Measurements from ENCODE around the gene LIN7C.

Gene LIN7C

DNA sequence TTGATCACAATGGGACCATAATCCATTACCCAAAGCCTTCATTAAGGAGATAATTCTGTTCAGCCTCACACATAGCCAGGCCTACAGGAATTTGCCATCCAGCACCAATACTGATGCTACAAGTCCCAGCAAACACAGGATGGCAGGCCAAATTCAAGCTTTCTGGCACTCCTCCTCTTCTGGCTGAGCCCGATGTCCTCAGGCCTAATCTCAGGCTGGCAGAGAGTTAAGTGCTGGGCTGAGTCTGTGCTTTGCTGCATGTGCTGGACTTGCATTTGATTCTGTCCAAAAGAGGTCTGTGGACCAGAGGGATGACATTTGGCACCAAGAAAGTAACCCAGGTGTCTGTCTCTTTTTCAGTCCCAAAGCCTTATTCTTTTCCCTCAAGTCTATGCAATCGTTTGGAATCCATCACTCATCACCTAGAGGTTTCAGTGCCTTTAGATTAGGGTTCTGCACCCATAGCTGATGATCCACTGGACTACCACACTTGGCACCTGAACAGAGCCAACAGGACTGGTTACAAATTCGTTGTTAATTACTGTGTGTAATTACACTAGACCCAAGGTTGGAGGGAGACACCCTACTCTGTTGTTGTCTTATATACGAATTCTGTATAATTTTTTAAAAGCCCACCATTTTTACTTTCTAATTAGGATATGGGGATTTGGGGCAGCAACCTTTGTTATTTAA is 19.4 kb upstream of the LIN7C start:
- no peak for ATAC-seq

DNA sequence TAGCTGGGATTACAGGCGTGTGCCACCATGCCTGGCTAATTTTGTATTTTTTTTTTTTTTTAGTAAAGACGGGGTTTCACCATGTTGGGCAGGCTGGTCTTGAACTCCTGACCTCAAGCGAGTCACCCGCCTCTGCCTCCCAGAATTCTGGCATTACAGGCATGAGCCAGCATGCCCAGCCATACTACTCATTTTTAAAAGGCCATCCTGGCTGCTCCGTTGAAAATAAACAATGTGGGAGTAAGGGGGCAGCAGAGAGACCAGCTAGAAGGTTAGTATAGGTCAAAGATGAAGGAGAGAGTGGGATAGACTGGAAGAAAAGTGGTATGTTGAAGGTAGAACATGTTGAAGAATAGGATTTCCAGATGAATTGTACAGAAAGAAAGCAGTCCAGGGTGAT is 17.6 kb upstream of the LIN7C start:
- TF ChIP-seq PATZ1 (CRISPR knock-in tag; IDR thresholded peaks at IDR 0.05; ENCODE audit: borderline replicate concordance) (no peak), ZC3H10 (CRISPR knock-in tag; IDR thresholded peaks at IDR 0.05) (no peak), BACH2 (CRISPR knock-in tag; IDR thresholded peaks at IDR 0.05; ENCODE audit: borderline replicate concordance) (no peak), OSR1 (CRISPR knock-in tag; IDR thresholded peaks at IDR 0.05) (no peak), CREB5 (CRISPR knock-in tag; IDR thresholded peaks at IDR 0.05; ENCODE audit: low read depth) (no peak), SNAI2 (CRISPR knock-in tag; IDR thresholded peaks at IDR 0.05) (no peak), ZFP30 (CRISPR knock-in tag; IDR thresholded peaks at IDR 0.05) (no peak), CSDC2 (CRISPR knock-in tag; IDR thresholded peaks at IDR 0.05) (no peak), ESRRG (CRISPR knock-in tag; IDR thresholded peaks at IDR 0.05) (no peak), ARNTL (CRISPR knock-in tag; IDR thresholded peaks at IDR 0.05; ENCODE audit: borderline replicate concordance, low read depth) (no peak), TOX (CRISPR knock-in tag; IDR thresholded peaks at IDR 0.05; ENCODE audit: borderline replicate concordance) (no peak), ISL1 (CRISPR knock-in tag; IDR thresholded peaks at IDR 0.05) (no peak), ZNF70 (CRISPR knock-in tag; IDR thresholded peaks at IDR 0.05) (no peak), ZNF565 (CRISPR knock-in tag; conservative IDR thresholded peaks at IDR 0.05; ENCODE audit: low read depth) (no peak)
- TF ChIP-seq, protein P1, sequence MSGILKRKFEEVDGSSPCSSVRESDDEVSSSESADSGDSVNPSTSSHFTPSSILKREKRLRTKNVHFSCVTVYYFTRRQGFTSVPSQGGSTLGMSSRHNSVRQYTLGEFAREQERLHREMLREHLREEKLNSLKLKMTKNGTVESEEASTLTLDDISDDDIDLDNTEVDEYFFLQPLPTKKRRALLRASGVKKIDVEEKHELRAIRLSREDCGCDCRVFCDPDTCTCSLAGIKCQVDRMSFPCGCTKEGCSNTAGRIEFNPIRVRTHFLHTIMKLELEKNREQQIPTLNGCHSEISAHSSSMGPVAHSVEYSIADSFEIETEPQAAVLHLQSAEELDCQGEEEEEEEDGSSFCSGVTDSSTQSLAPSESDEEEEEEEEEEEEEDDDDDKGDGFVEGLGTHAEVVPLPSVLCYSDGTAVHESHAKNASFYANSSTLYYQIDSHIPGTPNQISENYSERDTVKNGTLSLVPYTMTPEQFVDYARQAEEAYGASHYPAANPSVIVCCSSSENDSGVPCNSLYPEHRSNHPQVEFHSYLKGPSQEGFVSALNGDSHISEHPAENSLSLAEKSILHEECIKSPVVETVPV (CRISPR knock-in tag; IDR thresholded peaks at IDR 0.05), result no peak
- ATAC-seq, result peak; percentile 85

More for the DNA sequence above, 19.4 kb upstream of the LIN7C start:
- no peak for TF ChIP-seq PATZ1 (CRISPR knock-in tag; IDR thresholded peaks at IDR 0.05; ENCODE audit: borderline replicate concordance)
- TF ChIP-seq ZNF565 (CRISPR knock-in tag; conservative IDR thresholded peaks at IDR 0.05; ENCODE audit: low read depth), result no peak
- TF ChIP-seq, protein P1 (CRISPR knock-in tag; IDR thresholded peaks at IDR 0.05), result no peak
- no peak for TF ChIP-seq ZFP3 (CRISPR knock-in tag; IDR thresholded peaks at IDR 0.05)
- no peak for TF ChIP-seq SNAI2 (CRISPR knock-in tag; IDR thresholded peaks at IDR 0.05)
- no peak for TF ChIP-seq CREB5 (CRISPR knock-in tag; IDR thresholded peaks at IDR 0.05; ENCODE audit: low read depth)
- TF ChIP-seq ARNTL (CRISPR knock-in tag; IDR thresholded peaks at IDR 0.05; ENCODE audit: borderline replicate concordance, low read depth), result no peak
- no peak for TF ChIP-seq OSR1 (CRISPR knock-in tag; IDR thresholded peaks at IDR 0.05)
- TF ChIP-seq BACH2 (CRISPR knock-in tag; IDR thresholded peaks at IDR 0.05; ENCODE audit: borderline replicate concordance), result no peak
- TF ChIP-seq ZC3H10 (CRISPR knock-in tag; IDR thresholded peaks at IDR 0.05), result no peak
- no peak for TF ChIP-seq TOX (CRISPR knock-in tag; IDR thresholded peaks at IDR 0.05; ENCODE audit: borderline replicate concordance)
- no peak for TF ChIP-seq ZNF70 (CRISPR knock-in tag; IDR thresholded peaks at IDR 0.05)
- TF ChIP-seq ZFP30 (CRISPR knock-in tag; IDR thresholded peaks at IDR 0.05), result no peak
- TF ChIP-seq CSDC2 (CRISPR knock-in tag; IDR thresholded peaks at IDR 0.05), result no peak
- TF ChIP-seq ZNF8 (CRISPR knock-in tag; IDR thresholded peaks at IDR 0.05), result no peak
- TF ChIP-seq ESRRG (CRISPR knock-in tag; IDR thresholded peaks at IDR 0.05), result no peak
- TF ChIP-seq GLIS3 (CRISPR knock-in tag; IDR thresholded peaks at IDR 0.05), result no peak

GRCh38 chr11:27520226-27520625 is 13.7 kb upstream of the LIN7C start:
- ATAC-seq, result no peak
- TF ChIP-seq ZFP3 (CRISPR knock-in tag; IDR thresholded peaks at IDR 0.05) (no peak), ZC3H10 (CRISPR knock-in tag; IDR thresholded peaks at IDR 0.05) (no peak), ESRRG (CRISPR knock-in tag; IDR thresholded peaks at IDR 0.05) (no peak), PPARA (CRISPR knock-in tag; IDR thresholded peaks at IDR 0.05; ENCODE audit: borderline replicate concordance) (no peak), ZNF8 (CRISPR knock-in tag; IDR thresholded peaks at IDR 0.05) (no peak), ZFP30 (CRISPR knock-in tag; IDR thresholded peaks at IDR 0.05) (no peak), TOX (CRISPR knock-in tag; IDR thresholded peaks at IDR 0.05; ENCODE audit: borderline replicate concordance) (no peak)
- TF ChIP-seq, protein P2, sequence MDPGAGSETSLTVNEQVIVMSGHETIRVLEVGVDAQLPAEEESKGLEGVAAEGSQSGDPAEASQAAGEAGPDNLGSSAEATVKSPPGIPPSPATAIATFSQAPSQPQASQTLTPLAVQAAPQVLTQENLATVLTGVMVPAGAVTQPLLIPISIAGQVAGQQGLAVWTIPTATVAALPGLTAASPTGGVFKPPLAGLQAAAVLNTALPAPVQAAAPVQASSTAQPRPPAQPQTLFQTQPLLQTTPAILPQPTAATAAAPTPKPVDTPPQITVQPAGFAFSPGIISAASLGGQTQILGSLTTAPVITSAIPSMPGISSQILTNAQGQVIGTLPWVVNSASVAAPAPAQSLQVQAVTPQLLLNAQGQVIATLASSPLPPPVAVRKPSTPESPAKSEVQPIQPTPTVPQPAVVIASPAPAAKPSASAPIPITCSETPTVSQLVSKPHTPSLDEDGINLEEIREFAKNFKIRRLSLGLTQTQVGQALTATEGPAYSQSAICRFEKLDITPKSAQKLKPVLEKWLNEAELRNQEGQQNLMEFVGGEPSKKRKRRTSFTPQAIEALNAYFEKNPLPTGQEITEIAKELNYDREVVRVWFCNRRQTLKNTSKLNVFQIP (CRISPR knock-in tag; IDR thresholded peaks at IDR 0.05; ENCODE audit: borderline replicate concordance, low read depth), result no peak
- TF ChIP-seq, protein P1 (CRISPR knock-in tag; IDR thresholded peaks at IDR 0.05), result no peak

Measured in SK-N-SH treated with all-trans-retinoic acid at 6 μM for 48 hours (cell line).